ENCODE results near the gene PAQR4.

The PAQR4 gene

GRCh38 chr16:2990891-2991290 is 21.7 kb downstream of the PAQR4 start:
- Histone ChIP-seq H3K9ac (no peak overlapping the region), H3K4me1 (no peaks in the 10 kb centered on the region), H3K36me3 (ENCODE audit: control insufficient read depth, insufficient read depth, low read length) (no peaks in the 10 kb centered on the region), H3K4me3 (ENCODE audit: low read depth, low read length) (no peak overlapping the region), H3K27ac (no peak overlapping the region), H3K4me2 (ENCODE audit: low read length) (no peak overlapping the region), H2AFZ (no peak overlapping the region), H3K27me3 (ENCODE audit: control insufficient read depth, insufficient read depth, low read length) (no peaks in the 10 kb centered on the region), H3K79me2 (no peaks in the 10 kb centered on the region), H3K9me3 (ENCODE audit: control insufficient read depth, low read length) (no peaks in the 10 kb centered on the region)
- TF ChIP-seq CTCF (IDR thresholded peaks at IDR 0.05): no peak

GRCh38 chr16:2991566-2992261 is 22.6 kb downstream of the PAQR4 start:
- no peak overlapping the region for H3K27ac ChIP-seq
- no peak for TF ChIP-seq CTCF (IDR thresholded peaks at IDR 0.05)
- no peak overlapping the region for H3K4me3 ChIP-seq (ENCODE audit: low read depth, low read length)
- no peak overlapping the region for H2AFZ ChIP-seq
- no peaks in the 10 kb centered on the region for H3K4me1 ChIP-seq
- H3K79me2 ChIP-seq: no peaks in the 10 kb centered on the region
- no peak overlapping the region for H3K9ac ChIP-seq
- H3K36me3 ChIP-seq (ENCODE audit: control insufficient read depth, insufficient read depth, low read length): no peaks in the 10 kb centered on the region
- no peaks in the 10 kb centered on the region for H3K27me3 ChIP-seq (ENCODE audit: control insufficient read depth, insufficient read depth, low read length)
- H3K9me3 ChIP-seq (ENCODE audit: control insufficient read depth, low read length): no peaks in the 10 kb centered on the region
- no peak overlapping the region for H3K4me2 ChIP-seq (ENCODE audit: low read length)

- Histone ChIP-seq H3K79me2 (no peaks in the 10 kb centered on the region), H3K9me3 (ENCODE audit: control insufficient read depth, low read length) (no peaks in the 10 kb centered on the region), H3K27ac (no peak overlapping the region), H3K9ac (no peak overlapping the region), H3K4me3 (ENCODE audit: low read depth, low read length) (no peak overlapping the region), H2AFZ (no peak overlapping the region), H3K27me3 (ENCODE audit: control insufficient read depth, insufficient read depth, low read length) (no peaks in the 10 kb centered on the region), H3K36me3 (ENCODE audit: control insufficient read depth, insufficient read depth, low read length) (no peaks in the 10 kb centered on the region), H3K4me2 (ENCODE audit: low read length) (no peak overlapping the region), H3K4me1 (no peaks in the 10 kb centered on the region)
- TF ChIP-seq CTCF (IDR thresholded peaks at IDR 0.05): no peak
Observed at GRCh38 chr16:2992383-2993081, 23.4 kb downstream of the PAQR4 start.

GRCh38 chr16:2996298-2996697 is 27.1 kb downstream of the PAQR4 start:
- H2AFZ ChIP-seq: no peak overlapping the region
- no peak overlapping the region for H3K27ac ChIP-seq
- H3K4me3 ChIP-seq (ENCODE audit: low read depth, low read length): no peak overlapping the region
- H3K4me2 ChIP-seq (ENCODE audit: low read length): no peak overlapping the region
- H3K79me2 ChIP-seq: no peaks in the 10 kb centered on the region
- no peak for TF ChIP-seq CTCF (IDR thresholded peaks at IDR 0.05)
- no peak overlapping the region for H3K9ac ChIP-seq
- H3K4me1 ChIP-seq: no peaks in the 10 kb centered on the region
- H3K9me3 ChIP-seq (ENCODE audit: control insufficient read depth, low read length): no peaks in the 10 kb centered on the region
- H3K36me3 ChIP-seq (ENCODE audit: control insufficient read depth, insufficient read depth, low read length): no peaks in the 10 kb centered on the region
- H3K27me3 ChIP-seq (ENCODE audit: control insufficient read depth, insufficient read depth, low read length): no peaks in the 10 kb centered on the region

Measured in parathyroid adenoma (tissue), 2 donors.